HCT116 (cell line): Measurements from ENCODE around the gene COL7A1. TPM values are rescaled to one million over a fixed set of nuclear protein-coding genes. Genes with fewer than 3 reads are reported as not detected.

ENCODE experiments used
- ATAC-seq: fragments of 200-7000 bp; cut with Tn5 transposase; 2 replicates; pipeline ENCODE4 v1.9.1; 2020; ENCODE audit warnings: mild to moderate bottlenecking, moderate library complexity
- BruUV-seq: library from RNA; stranded (reverse); fragments of 400-500 nt; replicated peaks from 2 replicates; lab custom pipeline; 2021; lab: Mats Ljungman, UMichigan
- CTCF ChIA-PET: fragments of 300-600 bp; sonication (Branson Sonifier 250); formaldehyde crosslinking; loops from one replicate; lab custom pipeline; 2021; ENCODE audit warnings: antibody characterized with exemption; lab: Charles Lee
- POLR2A ChIA-PET: fragments of 300-600, 350-600 bp; sonication (Branson Sonifier 250); formaldehyde crosslinking; loops from one replicate; lab custom pipeline; 2021; ENCODE audit warnings: antibody characterized with exemption; lab: Charles Lee
- RAD21 ChIA-PET, 2 experiments: fragments of 300-600 bp; sonication (Branson Sonifier 250); formaldehyde crosslinking; loops; one replicate each; lab custom pipeline; 2023; ENCODE audit warnings: low total read pairs in 2 of 2; ENCODE audit not compliant: uncharacterized antibody in 2 of 2, unreplicated experiment in 2 of 2, low non-redundant PET in 1 of 2; lab: Charles Lee
- DNase-seq: peaks from one replicate; pipeline ENCODE4 v3.0.0-alpha.2; 2010; ENCODE audit warnings: low read depth, low spot score
- H2AFZ ChIP-seq: fragments of 200-600 bp; shearing (Covaris generic), sonication (generic); 2 replicates; pipeline ENCODE4 v1.6.1; 2017; ENCODE audit warnings: low read depth, mixed run types, mixed read lengths, antibody characterized with exemption, low read length; ENCODE audit not compliant: poor library complexity, severe bottlenecking
- H3K27ac ChIP-seq: 2 replicates; pipeline ENCODE4 v1.5.1; 2012; ENCODE audit warnings: low read depth, low read length
- H3K27me3 ChIP-seq: fragments of 200-600 bp; sonication (generic); 2 replicates; pipeline ENCODE4 v1.6.1; 2016; ENCODE audit warnings: mixed run types, low read length, mixed read lengths; ENCODE audit not compliant: insufficient read depth
- H3K36me3 ChIP-seq, 2 experiments: fragments of 200-500 bp in 1 of 2; fragments of 200-600 bp in 1 of 2; sonication (Bioruptor generic) in 1 of 2; sonication (generic) in 1 of 2; 2 replicates each; pipeline versions ENCODE4 v1.5.1 to v1.6.1; 2014 to 2016; ENCODE audit warnings: low read length in 2 of 2, inconsistent platforms in 1 of 2, mixed read lengths in 1 of 2, mixed run types in 1 of 2; ENCODE audit not compliant: insufficient read depth in 2 of 2, control insufficient read depth in 1 of 2
- H3K4me1 ChIP-seq, 2 experiments: fragments of 200-600 bp in 1 of 2; sonication (generic) in 1 of 2; 2 replicates each; pipeline versions ENCODE4 v1.5.1 to v1.6.1; 2012 to 2017; ENCODE audit warnings: low read length in 2 of 2, inconsistent platforms in 1 of 2, mild to moderate bottlenecking in 1 of 2, mixed read lengths in 1 of 2, mixed run types in 1 of 2, moderate library complexity in 1 of 2; ENCODE audit not compliant: insufficient read depth in 2 of 2, control insufficient read depth in 1 of 2
- H3K4me2 ChIP-seq: fragments of 200-600 bp; sonication (generic); 2 replicates; pipeline ENCODE4 v1.6.1; 2017; ENCODE audit warnings: mixed run types, low read length, mixed read lengths
- H3K4me3 ChIP-seq, 2 experiments: fragments of 200-600 bp in 1 of 2; sonication (generic) in 1 of 2; replicated peaks in 1 of 2; 2 replicates each; pipeline ENCODE4 v1.5.1; 2011 to 2016; ENCODE audit warnings: low read length in 2 of 2, control low read depth in 1 of 2, low read depth in 1 of 2, mild to moderate bottlenecking in 1 of 2, mixed read lengths in 1 of 2, mixed run types in 1 of 2
- H3K79me2 ChIP-seq: fragments of 200-600 bp; sonication (generic); 2 replicates; pipeline ENCODE4 v1.6.1; 2017; ENCODE audit warnings: mild to moderate bottlenecking, mixed run types, low read length, moderate library complexity, mixed read lengths; ENCODE audit not compliant: insufficient read depth
- H3K9ac ChIP-seq: fragments of 200-600 bp; sonication (generic); 2 replicates; pipeline ENCODE4 v1.6.1; 2016; ENCODE audit warnings: low read length, mixed read lengths
- H3K9me2 ChIP-seq: fragments of 200-600 bp; sonication (generic), shearing (Covaris generic); 2 replicates; pipeline ENCODE4 v1.6.1; 2017; ENCODE audit warnings: mixed run types, mild to moderate bottlenecking, moderate library complexity; ENCODE audit not compliant: insufficient read depth
- H3K9me3 ChIP-seq, 2 experiments: fragments of 200-500 bp in 1 of 2; fragments of 200-600 bp in 1 of 2; sonication (Bioruptor generic) in 1 of 2; sonication (generic) in 1 of 2; 2 replicates each; pipeline ENCODE4 v1.6.1; 2014 to 2017; ENCODE audit warnings: low read length in 2 of 2, mixed read lengths in 2 of 2, inconsistent platforms in 1 of 2, low read depth in 1 of 2, mild to moderate bottlenecking in 1 of 2, mixed run types in 1 of 2, moderate library complexity in 1 of 2; ENCODE audit not compliant: control insufficient read depth in 1 of 2, insufficient read depth in 1 of 2
- H4K20me1 ChIP-seq: fragments of 200-600 bp; sonication (generic), shearing (Covaris generic); 2 replicates; pipeline ENCODE4 v1.6.1; 2017; ENCODE audit warnings: mixed run types, mild to moderate bottlenecking, moderate library complexity; ENCODE audit not compliant: insufficient read depth
- CBX3 ChIP-seq: IDR thresholded peaks from 2 replicates; pipeline ENCODE4 v1.6.1; 2012; ENCODE audit warnings: low read depth
- ELF1 ChIP-seq: IDR thresholded peaks from 2 replicates; pipeline ENCODE4 v1.6.1; 2012; ENCODE audit warnings: low read depth, borderline replicate concordance
- FOSL1 ChIP-seq: IDR thresholded peaks from 2 replicates; pipeline ENCODE4 v1.6.1; 2012; ENCODE audit warnings: low read depth
- JUND ChIP-seq: IDR thresholded peaks from 2 replicates; pipeline ENCODE4 v1.6.1; 2012
- MAX ChIP-seq: IDR thresholded peaks from 2 replicates; pipeline ENCODE4 v1.6.1; 2012
- POLR2A ChIP-seq: IDR thresholded peaks from 2 replicates; pipeline ENCODE4 v1.7.0; 2011; ENCODE audit warnings: borderline replicate concordance; ENCODE audit not compliant: insufficient read depth, insufficient read length; ENCODE audit errors: extremely low read depth
- RAD21 ChIP-seq: IDR thresholded peaks from 2 replicates; pipeline ENCODE4 v1.6.1; 2012; ENCODE audit warnings: low read depth, mild to moderate bottlenecking
- REST ChIP-seq: IDR thresholded peaks from 2 replicates; pipeline ENCODE4 v1.6.1; 2012; ENCODE audit warnings: low read depth
- SIN3A ChIP-seq: IDR thresholded peaks from 2 replicates; pipeline ENCODE4 v1.6.1; 2012; ENCODE audit warnings: low read depth
- SRF ChIP-seq: IDR thresholded peaks from 2 replicates; pipeline ENCODE4 v1.6.1; 2012; ENCODE audit warnings: low read depth
- ZBTB33 ChIP-seq: IDR thresholded peaks from 2 replicates; pipeline ENCODE4 v1.6.1; 2011; ENCODE audit warnings: mild to moderate bottlenecking, low read length, moderate library complexity; ENCODE audit not compliant: insufficient replicate concordance; ENCODE audit errors: extremely low read depth
- ZFX ChIP-seq: fragments of 450-650 bp; IDR thresholded peaks from 2 replicates; pipeline ENCODE4 v1.6.1; 2017
- intact Hi-C: fragments of 100-400 bp; cut with micrococcal nuclease; formaldehyde crosslinking; loops from 2 replicates; pipeline ENCODE4 v1.10.0; 2022
- total RNA-seq: library from RNA; stranded (reverse); gene quantifications from one replicate; pipeline ENCODE4 v1.2.1, GENCODE V29; 2021; ENCODE audit not compliant: unreplicated experiment

Gene COL7A1
- total RNA-seq, 1 experiment from 2014 or later = 11.4 TPM

- Histone ChIP-seq H3K4me1 (no peaks in the 10 kb centered on the region), H3K9me2 (no peaks in the 10 kb centered on the region), H3K79me2 (no peaks in the 10 kb centered on the region), H3K27me3 (no peaks in the 10 kb centered on the region), H3K27ac (no peak overlapping the region), H3K4me2 (no peak overlapping the region), H2AFZ (no peak overlapping the region), H3K36me3 (no peaks in the 10 kb centered on the region), H3K9ac (no peak overlapping the region), H3K9me3 (no peaks in the 10 kb centered on the region), H4K20me1 (no peaks in the 10 kb centered on the region), H3K4me3 (no peak overlapping the region)
- RAD21 ChIA-PET = no interaction called here
- intact Hi-C loops = no loop called here
- no peak for DNase-seq
- CTCF ChIA-PET = no interaction called here
- POLR2A ChIA-PET = no interaction called here
- TF ChIP-seq SRF = no peak
- TF ChIP-seq ZBTB33 = no peak
- TF ChIP-seq ZFX = no peak
- TF ChIP-seq SIN3A = no peak
- TF ChIP-seq CBX3 = no peak
- no peak for TF ChIP-seq POLR2A
- TF ChIP-seq MAX = no peak
- no peak for TF ChIP-seq ELF1
- no peak for TF ChIP-seq REST
- TF ChIP-seq JUND = no peak
- TF ChIP-seq FOSL1 = no peak
- no peak for TF ChIP-seq RAD21
- no TSS peak for BruUV-seq
- ATAC-seq = no peak
Observed at GRCh38 chr3:48572517-48572916, 22.6 kb downstream of the COL7A1 start.
